Prostate gland (tissue), 2 donors: ENCODE results near the gene LRRTM1. TPM values are rescaled to one million over a fixed set of nuclear protein-coding genes. Genes with fewer than 3 reads are reported as not detected.

ENCODE experiments used
- DNase-seq: peaks from one replicate; pipeline ENCODE4 v3.0.0-alpha.2; 2019; ENCODE audit warnings: low spot score
- H3K27ac ChIP-seq, 2 donors: fragments of 200-600 bp; sonication (generic); 2 replicates each; pipeline ENCODE4 v1.5.1; 2017 to 2019
- H3K27me3 ChIP-seq: fragments of 200-600 bp; sonication (generic); replicated peaks from 2 replicates; pipeline ENCODE4 v1.5.1; 2019; ENCODE audit not compliant: insufficient read depth
- H3K36me3 ChIP-seq, 2 donors: fragments of 200-600 bp; sonication (generic); 1 replicate in 1 of 2; 2 replicates in 1 of 2; pipeline versions ENCODE4 v1.5.1 to v1.8.1; 2017 to 2019
- H3K4me1 ChIP-seq: fragments of 200-600 bp; sonication (generic); replicated peaks from 2 replicates; pipeline ENCODE4 v1.5.1; 2019
- H3K4me3 ChIP-seq, 2 donors: fragments of 200-600 bp; sonication (generic); 2 replicates each; pipeline ENCODE4 v1.5.1; 2017 to 2019
- H3K9me3 ChIP-seq: fragments of 200-600 bp; sonication (generic); 2 replicates; pipeline ENCODE4 v1.5.1; 2017
- POLR2A ChIP-seq: fragments of 450-650 bp; IDR thresholded peaks from one replicate; pipeline ENCODE4 v1.6.1; 2016; ENCODE audit warnings: antibody characterized with exemption, mild to moderate bottlenecking
- POLR2AphosphoS5 ChIP-seq: sonication (generic); formaldehyde crosslinking; IDR thresholded peaks from one replicate; pipeline ENCODE4 v1.6.1; 2017; ENCODE audit warnings: antibody characterized with exemption
- WGBS: methylation state at CpG from one replicate; pipeline ENCODE4 v1.1.5; 2018; 5-methylcytosine and 5-hydroxymethylcytosine counted together
- intact Hi-C: fragments of 100-400 bp; cut with DNase I; formaldehyde crosslinking; loops from one replicate; pipeline ENCODE4 v1.14.2; 2022
- total RNA-seq, 2 donors: library from RNA; depleted of rRNA; stranded (reverse); fragments of >200 nt; gene quantifications; one replicate each; pipeline ENCODE4 v1.1.0, GENCODE V29; 2016
- TF ChIP-seq, protein P1 (sequence below), 4 experiments: fragments of 200-600 bp in 2 of 4; fragments of 450-650 bp in 2 of 4; sonication (generic) in 2 of 4; IDR thresholded peaks; 1 replicate in 3 of 4; 2 replicates in 1 of 4; pipeline ENCODE4 v1.5.1; 2016 to 2019; ENCODE audit warnings: antibody characterized with exemption in 4 of 4, mild to moderate bottlenecking in 2 of 4, moderate library complexity in 2 of 4

The LRRTM1 gene
- total RNA-seq, 2 donors from 2014 or later, result 1.8 TPM; not detected in 1

DNA sequence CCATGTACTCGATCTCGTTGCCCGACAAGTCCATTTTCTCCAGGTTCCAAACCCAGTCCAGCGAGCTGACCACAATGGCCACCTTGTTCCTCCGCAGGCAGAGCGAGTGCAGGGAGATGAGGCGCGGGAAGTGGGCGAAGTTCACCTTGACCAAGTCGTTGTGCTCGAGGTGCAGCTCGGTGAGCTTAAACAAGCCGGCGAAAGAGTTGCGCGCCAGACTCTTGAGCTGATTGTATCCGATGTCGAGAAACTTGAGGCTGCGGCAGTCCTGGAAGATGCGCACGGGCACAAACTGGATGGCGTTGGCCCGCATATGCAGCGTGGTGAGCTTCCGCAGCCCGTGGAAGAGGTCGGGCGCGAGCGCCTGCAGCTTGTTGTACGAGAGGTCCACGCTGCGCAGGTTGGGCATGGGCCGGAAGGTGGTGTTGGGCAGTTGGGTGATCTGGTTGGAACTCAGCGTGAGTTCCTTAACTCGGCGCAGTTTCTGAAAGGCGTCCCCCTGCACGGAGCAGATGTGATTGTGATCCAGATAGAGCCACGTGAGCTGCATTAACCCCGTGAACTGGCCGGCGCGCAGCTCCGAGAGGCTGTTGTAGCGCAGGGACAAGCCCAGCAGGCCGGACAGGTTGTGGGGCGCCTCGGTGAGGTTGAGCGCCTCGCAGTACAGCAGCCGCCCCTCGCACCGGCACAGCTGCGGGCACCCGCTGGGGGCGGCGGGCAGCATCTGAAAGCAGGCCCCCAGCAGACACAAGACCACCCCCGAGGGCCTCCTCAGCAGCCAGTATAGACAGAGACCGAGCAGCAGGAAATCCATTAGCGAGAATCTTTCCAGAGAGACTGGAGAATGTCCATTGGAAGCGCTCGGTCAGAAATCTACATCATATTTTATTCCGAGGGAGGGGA lies 1.3 kb downstream of the LRRTM1 start:
- Histone ChIP-seq H3K27ac (no peak overlapping the region), H3K27me3 (peaks cover 20% of the 10 kb centered on the region), H3K4me1 (no peaks in the 10 kb centered on the region), H3K9me3 (no peaks in the 10 kb centered on the region), H3K36me3 (no peaks in the 10 kb centered on the region), H3K4me3 (no peak overlapping the region)
- DNase-seq, result no peak
- TF ChIP-seq, protein P1, sequence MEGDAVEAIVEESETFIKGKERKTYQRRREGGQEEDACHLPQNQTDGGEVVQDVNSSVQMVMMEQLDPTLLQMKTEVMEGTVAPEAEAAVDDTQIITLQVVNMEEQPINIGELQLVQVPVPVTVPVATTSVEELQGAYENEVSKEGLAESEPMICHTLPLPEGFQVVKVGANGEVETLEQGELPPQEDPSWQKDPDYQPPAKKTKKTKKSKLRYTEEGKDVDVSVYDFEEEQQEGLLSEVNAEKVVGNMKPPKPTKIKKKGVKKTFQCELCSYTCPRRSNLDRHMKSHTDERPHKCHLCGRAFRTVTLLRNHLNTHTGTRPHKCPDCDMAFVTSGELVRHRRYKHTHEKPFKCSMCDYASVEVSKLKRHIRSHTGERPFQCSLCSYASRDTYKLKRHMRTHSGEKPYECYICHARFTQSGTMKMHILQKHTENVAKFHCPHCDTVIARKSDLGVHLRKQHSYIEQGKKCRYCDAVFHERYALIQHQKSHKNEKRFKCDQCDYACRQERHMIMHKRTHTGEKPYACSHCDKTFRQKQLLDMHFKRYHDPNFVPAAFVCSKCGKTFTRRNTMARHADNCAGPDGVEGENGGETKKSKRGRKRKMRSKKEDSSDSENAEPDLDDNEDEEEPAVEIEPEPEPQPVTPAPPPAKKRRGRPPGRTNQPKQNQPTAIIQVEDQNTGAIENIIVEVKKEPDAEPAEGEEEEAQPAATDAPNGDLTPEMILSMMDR (IDR thresholded peaks at IDR 0.05), result no peak
- TF ChIP-seq POLR2AphosphoS5 (no peak), POLR2A (no peak)
- 3% methylated on average over 54 of the region's 64 CpGs for WGBS
- intact Hi-C loops, result no loop called here

DNA sequence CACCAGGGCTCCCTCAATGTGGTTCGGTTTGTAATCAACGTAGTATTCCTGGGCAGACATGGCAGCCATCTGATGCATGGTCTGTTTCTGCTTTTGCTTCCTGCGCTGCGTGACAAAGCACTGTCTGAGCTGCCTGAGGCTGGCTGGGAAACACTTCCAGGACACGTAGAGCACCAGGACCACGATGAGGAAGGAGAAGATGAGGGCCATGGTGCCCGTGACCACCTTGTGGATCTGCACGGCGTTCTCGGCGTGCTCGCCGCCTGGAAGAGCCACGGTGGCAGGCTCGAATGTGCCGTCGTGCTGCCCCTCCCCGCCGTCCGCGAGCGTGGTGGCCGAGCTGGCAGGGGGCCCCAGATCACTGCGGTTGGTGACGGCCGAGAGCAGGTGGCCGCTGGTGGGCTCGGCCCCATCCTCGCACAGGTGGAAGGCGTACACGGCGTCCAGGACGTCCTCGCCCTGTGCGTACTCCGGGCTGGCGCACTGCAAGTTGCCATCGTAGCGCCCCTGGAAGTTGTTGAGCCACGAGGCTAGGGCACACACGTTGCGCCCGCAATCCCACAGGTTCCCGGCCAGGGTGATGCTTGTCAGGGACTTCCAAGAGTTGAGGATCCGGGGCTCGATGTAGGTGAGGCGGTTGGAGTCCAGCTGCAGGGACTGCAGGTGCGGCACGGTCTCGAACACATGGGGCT lies 2.1 kb downstream of the LRRTM1 start:
- intact Hi-C loops, result no loop called here
- Histone ChIP-seq H3K27me3 (peaks cover 20% of the 10 kb centered on the region), H3K4me1 (no peaks in the 10 kb centered on the region), H3K27ac (no peak overlapping the region), H3K9me3 (no peaks in the 10 kb centered on the region), H3K36me3 (no peaks in the 10 kb centered on the region), H3K4me3 (no peak overlapping the region)
- WGBS, result 19% methylated on average over 41 of the region's 50 CpGs
- DNase-seq, result no peak
- TF ChIP-seq POLR2A, result no peak
- TF ChIP-seq, protein P1 (IDR thresholded peaks at IDR 0.05), result no peak
- no peak for TF ChIP-seq POLR2AphosphoS5

DNA sequence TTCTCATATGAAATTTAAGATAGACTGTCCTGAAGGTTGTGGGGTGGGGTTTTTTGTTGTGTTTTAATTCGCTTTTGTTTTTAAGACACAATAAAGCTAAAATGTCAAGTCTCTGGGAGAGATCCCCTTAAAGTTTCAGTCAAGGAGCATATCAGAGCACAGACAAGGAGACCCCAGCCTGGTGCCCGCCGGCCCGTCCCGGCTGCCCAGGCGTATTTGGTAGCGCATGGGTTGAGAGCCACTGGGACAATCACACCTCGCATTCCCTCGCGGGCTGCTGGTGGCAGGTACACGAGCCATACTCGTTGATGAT lies 2.6 kb downstream of the LRRTM1 start:
- Histone ChIP-seq H3K27me3 (peaks cover 20% of the 10 kb centered on the region), H3K36me3 (no peaks in the 10 kb centered on the region), H3K4me1 (no peaks in the 10 kb centered on the region), H3K9me3 (no peaks in the 10 kb centered on the region), H3K27ac (no peak overlapping the region), H3K4me3 (no peak overlapping the region)
- TF ChIP-seq POLR2A, result no peak
- TF ChIP-seq POLR2AphosphoS5, result no peak
- TF ChIP-seq, protein P1 (IDR thresholded peaks at IDR 0.05), result no peak
- intact Hi-C loops, result no loop called here
- WGBS, result 31% methylated on average over 12 of the region's 12 CpGs
- DNase-seq, result no peak

DNA sequence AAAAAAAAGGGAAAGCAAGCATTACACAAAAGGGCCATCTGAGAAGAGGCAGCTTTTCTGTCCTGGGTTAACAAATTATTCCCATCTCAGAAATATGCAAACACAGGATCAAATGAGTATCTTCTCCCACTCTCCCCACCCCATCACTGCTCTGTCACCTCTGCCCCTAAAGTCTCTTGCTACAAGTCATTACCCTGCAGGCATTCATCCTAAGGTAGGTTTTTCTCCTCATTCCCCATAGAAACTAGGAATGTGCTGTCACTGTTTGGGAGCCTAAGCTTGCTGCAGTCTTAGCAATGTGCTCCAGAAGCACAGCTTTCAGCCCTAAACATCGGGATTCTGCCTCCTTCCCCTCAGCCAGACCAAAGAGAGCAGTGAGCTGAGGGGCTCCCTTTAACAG lies 3.6 kb downstream of the LRRTM1 start:
- Histone ChIP-seq H3K36me3 (no peaks in the 10 kb centered on the region), H3K27me3 (peaks cover 20% of the 10 kb centered on the region)
- intact Hi-C loops, result no loop called here

More for the DNA sequence above, 3.6 kb downstream of the LRRTM1 start:
- Histone ChIP-seq H3K9me3 (no peaks in the 10 kb centered on the region), H3K27ac (no peak overlapping the region), H3K4me1 (no peaks in the 10 kb centered on the region), H3K4me3 (no peak overlapping the region)
- 29% methylated on average over 1 of the region's 1 CpG for WGBS
- no peak for DNase-seq
- TF ChIP-seq POLR2AphosphoS5 (no peak), POLR2A (no peak)
- TF ChIP-seq, protein P1 (IDR thresholded peaks at IDR 0.05), result no peak
